NCI-H2171 (cell line): Measurements from ENCODE around the gene RAB11FIP3.
"Not testable (repeated sequence)": the region's sequence is repeated elsewhere in the genome, so short reads cannot be mapped to it uniquely, and the experiment has no call there.

Experiments
- DNase-seq: peaks from one replicate; lab custom pipeline; 2025; lab: John Stamatoyannopoulos, UW

RAB11FIP3 gene

DNA sequence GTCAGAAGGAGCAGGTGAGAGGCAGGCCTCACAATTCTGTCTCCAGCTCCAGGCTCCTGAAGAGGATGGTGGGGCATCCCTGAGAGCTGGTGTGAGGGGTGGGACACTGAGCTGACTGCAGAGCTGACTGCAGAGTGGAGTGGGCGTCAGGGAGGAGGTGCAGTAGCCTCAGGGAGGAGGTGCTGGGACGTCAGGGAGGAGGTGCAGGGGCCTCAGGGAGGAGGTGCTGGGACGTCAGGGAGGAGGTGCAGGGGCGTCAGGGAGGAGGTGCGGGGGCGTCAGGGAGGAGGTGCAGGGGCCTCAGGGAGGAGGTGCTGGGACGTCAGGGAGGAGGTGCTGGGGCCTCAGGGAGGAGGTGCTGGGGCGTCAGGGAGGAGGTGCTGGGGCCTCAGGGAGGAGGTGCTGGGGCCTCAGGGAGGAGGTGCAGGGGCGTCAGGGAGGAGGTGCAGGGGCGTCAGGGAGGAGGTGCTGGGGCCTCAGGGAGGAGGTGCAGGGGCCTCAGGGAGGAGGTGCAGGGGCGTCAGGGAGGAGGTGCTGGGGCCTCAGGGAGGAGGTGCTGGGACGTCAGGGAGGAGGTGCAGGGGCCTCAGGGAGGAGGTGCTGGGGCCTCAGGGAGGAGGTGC lies 41.9 kb downstream of the RAB11FIP3 start:
- not testable (repeated sequence) for DNase-seq

DNA sequence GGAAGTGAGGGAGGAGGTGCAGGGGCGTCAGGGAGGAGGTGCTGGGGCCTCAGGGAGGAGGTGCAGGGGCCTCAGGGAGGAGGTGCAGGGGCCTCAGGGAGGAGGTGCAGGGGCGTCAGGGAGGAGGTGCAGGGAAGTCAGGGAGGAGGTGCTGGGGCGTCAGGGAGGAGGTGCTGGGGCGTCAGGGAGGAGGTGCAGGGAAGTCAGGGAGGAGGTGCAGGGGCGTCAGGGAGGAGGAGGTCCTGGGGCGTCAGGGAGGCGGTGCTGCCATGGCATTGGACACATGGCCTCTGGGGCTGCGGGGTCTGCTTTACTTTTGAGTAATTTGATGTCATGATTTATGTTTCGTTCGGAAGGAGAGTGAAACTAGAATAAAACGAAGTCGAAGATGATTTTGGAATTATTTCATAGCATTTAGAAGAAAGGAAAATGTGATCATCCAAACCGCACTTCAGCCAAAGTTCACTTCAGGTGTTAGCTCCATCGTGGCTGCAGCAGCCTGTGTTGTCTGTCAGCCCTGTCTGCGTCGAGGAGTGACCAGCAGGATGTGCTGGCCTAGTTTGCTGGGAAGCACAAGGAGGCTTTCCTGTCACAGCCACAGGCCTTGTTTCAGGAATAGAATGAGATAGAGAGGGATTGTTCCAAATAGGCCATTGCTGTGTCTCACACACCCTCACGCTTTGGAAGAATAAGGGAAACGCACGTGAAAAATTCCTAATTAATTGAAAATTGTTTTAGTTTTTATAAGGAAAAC lies 42.8 kb downstream of the RAB11FIP3 start:
- DNase-seq = no peak

DNA sequence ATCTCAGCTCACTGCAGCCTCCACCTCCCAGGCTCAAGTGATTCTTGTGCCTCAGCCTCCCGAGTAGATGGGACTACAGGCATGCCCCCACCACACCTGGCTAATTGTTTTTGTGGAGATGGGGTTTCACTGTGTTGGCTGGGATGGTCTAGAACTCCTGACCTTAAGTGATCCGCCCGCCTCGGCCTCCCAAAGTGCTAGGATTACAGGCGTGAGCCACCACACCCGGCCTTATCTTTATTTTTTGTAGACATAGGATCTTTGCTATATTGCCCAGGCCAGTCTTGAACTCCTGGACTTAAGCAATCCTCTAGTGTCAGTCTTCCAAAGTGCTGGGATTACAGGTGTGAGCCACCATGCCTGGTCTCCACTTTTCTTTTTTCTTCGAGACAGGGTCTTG lies 44.0 kb downstream of the RAB11FIP3 start:
- DNase-seq = not testable (repeated sequence)

DNA sequence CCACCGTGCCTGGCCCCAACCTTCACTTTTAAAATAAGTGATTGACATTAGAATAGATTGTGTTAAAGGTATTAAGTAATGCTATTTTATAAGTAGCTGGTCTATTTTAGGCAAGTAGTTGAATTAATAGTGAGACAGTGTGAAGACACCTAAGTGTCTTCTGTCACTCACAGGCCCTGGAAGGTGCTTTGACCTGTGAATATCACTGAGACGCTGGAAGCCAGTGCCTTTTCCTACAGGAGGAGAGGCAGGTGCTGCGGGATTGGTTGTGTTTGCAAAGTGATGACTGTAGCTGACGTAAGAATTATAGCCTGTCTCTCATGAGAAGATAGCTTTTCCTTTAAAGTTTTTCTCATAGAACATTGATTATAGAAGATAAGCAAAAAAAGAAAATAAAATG lies 45.0 kb downstream of the RAB11FIP3 start:
- DNase-seq = no peak

DNA sequence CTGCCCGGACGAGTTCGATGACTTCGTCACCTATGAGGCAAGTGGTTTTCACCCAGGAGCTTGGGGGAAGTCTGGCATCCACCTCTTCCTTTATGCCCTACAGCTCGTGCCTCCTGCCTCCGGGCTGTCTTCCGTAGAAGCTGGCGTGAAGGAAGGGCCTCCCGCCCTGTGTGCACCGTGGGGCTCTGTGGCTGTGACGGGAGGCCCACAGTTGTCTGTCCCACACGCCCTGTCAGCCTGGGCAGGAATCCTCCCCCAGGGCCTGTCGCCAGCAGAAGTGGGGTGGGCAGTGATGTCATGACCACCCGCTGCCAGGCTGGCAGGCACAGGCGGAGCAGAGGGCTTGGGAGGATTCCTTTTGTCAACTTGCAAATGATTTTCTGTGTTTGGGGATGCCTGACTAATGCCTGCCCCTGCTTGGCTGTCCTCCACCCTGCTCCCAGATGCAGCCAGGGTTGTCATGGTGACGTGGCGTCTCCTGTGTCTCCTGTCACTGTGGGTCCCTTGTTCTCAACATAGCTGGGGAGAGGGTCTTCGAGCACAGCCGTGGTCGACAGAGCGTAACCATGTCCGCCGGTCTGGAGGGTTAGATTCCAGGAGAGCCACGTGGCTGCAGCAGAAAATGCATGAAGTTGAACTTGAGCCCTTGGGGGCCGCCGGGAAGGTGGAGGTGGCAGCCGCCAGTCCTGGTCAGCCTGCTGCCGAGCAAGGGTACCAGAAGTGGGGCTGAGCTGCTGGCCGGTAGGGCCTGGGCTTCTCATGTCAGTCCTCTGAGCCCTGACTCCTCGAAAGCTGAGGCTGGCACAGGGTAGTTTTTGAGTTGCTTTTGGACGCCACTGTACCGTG lies 46.1 kb downstream of the RAB11FIP3 start:
- no peak for DNase-seq

DNA sequence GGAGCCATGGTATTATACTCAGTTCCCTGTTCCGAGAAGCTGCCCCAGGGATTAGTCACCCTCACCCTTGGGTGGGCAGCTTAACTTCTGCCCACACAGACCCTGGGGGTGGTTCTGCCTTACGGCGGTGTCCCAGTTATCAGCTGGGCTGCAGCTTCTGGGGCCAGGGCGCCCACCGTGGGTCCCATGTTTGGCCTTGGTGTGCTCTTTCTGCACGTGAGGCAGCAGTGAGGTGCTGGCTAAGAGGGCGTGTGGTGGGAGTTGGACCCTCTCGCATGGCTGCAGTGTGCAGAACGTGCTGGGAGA lies 46.7 kb downstream of the RAB11FIP3 start:
- no peak for DNase-seq

DNA sequence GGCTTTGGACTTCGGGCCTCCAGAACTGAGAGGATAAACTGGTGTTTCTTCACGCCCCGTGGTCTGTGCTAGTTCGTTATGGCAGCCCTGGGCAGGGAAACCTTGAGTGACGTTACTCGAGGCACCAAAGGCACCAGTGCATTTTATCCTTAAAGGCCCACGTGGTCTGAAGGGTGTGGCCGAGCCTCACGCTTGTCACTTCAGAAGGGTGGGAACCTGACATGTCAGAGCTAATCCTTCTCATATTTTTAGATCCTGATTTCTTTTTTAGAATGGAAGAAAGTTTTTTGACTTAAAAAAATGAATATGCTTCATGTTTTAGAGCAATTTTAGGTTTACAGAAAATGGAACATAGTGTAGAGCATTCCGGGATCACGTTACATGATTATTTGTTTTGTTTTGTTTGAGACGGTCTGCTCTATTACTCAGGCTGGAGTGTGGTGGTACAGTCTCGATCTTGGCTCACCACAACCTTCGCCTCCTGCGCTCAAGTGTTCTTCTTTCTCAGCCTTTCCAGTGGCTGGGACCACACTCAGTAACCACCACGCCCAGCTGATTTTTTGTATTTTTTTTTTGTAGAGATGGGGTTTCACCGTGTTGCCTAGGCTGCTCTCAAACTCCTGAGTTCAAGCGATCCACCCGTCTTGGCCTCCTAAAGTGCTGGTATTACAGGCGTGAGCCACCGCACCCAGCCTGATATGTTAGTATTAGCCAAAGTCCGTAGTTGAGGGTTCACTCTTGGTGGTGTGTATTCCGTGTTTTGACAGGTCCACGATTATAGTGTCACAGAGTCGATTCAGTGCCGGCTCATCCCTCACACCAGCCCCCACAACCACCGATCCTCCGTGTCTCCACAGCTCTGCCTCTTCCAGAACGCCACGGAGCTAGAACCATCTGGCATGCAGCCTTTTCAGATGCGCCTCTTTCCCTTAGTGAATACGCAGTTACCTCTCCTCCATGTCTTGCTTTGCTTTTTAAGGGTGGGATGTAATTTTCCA lies 47.9 kb downstream of the RAB11FIP3 start:
- no peak for DNase-seq

DNA sequence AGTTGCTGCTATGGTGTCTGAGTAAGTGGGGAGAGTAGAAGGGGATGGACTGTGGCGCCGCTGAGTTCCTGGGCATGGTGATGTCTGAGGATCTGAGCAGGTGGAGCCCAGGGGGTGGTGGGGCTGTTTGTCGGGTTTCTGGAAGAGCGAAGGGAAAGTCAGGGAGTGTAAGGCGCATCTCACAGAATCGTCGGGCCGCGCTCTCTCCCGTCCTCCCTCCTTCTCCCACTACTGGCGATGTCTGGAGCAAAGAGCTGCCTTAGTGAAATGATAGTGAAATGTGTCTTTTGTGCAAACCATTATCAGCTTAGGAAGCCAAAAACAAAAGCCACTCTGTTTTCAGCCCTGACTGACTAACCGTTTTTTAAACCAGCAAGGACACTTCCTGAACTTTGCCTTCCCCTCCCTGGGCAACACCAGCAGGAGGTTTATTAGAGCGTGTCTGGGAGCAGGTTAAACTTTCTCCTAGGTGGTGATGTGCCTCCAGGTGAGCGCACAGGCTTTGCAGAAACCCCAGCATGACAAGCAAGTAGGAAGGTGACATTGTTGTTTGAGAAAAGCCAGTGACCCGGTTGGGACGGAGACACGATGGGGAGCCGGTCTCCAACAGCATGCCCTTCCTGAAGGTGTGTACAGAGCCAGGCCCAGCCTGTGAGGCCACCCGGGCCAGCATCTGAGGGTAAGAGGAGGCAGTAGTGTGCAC lies 49.1 kb downstream of the RAB11FIP3 start:
- no peak for DNase-seq

DNA sequence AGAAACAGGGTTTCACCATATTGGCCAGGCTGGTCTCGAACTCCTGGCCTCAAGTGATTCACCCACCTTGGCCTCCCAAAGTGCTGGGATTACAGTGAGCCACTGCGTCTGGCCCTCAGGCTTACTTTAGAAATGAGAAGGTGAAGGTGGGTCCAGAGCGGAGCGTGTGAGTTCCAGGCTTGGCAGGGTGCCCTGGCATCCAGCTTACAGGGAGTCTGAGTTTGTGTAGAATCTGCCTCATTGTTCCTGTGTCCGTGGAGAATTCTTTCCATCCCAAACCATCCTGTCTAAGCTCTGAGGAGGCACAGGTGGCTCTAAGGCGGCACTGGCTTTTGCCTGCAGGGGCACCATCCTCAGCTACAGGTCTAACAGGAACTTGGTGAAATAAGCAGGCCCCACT lies 50.6 kb downstream of the RAB11FIP3 start:
- DNase-seq = no peak

DNA sequence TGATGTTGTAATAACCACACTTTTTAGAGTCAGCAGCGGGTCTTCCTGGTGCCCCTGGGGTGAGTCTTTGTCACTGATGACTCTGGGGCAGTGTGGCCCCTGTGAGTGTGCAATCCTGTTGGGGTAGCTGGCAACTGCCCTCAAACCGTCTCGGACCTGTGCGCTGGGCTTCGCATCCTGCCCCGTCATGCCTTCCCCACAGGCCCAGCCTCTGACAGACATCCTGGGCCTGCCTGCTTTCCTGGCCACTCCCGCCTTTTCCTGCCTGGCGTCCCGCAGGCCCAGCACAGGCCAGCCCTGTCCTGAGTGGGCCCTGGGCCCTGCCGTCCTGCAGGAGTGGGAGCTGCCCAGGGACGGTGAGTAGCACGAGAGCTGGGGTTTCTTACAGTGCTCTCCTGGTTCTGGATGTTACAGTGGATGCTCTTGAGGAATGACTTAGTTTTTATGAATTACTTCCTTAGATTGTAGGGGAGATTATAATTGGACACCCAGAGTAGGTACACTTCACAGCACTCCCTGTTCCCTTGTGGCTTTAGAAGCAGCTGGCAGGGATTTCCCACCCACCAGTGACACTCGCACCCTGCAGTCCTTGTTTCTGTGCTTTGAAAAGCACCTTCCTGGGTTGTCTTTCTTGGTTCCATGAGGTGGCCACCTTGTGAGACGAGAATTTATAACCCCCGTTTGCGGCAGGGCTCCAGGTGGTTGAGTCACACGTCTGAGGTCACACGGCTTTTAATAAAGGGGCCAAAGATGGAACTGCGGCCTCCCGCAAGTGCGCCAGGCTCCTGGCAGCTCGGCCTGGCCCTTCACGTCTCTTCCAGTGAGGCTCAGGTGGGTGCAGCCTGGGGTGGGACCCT lies 52.1 kb downstream of the RAB11FIP3 start:
- DNase-seq = no peak

DNA sequence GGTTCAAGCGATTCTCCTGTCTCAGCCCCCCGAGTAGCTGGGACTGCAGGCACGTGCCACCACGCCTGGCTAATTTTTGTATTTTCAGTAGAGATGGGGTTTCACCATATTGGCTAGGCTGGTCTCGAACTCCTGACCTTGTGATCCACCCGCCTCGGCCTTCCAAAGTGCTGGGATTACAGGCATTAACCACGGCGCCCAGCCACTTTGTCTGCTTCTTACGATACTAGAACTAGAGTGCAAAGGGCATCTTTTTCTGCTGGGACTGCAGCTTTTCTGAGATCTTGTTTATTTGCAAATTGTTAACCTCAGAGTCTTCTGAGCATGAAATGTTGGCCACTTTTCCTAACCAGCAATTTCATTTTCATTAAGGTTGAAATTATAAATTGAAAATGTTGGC lies 52.8 kb downstream of the RAB11FIP3 start:
- not testable (repeated sequence) for DNase-seq

DNA sequence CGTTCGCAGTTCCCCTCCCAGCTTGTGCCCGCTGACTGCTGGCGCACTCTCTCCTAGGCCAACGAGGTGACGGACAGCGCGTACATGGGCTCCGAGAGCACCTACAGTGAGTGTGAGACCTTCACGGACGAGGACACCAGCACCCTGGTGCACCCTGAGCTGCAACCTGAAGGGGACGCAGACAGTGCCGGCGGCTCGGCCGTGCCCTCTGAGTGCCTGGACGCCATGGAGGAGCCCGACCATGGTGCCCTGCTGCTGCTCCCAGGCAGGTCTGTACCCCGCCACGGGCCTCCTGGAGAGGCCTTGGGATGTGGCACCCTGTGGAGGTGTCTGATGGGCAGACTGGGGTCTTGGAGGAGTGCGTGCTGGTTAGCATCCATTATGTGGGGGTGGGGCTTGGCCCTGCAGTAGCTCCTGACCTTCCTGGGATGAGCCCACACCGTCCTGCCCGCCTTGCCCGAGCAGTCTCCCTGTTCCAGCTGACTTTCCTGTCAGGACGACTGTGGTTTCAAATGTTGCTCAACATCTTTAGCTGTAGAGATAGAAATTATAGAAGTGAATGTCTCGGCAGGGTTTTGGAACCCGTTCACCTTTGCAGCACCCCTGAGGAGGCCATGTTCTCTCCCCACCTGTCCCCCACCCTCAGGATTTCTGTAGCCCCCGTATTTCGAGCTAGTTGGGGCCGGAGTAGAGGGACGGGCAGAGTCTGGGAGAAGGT lies 57.2 kb downstream of the RAB11FIP3 start:
- no peak for DNase-seq

DNA sequence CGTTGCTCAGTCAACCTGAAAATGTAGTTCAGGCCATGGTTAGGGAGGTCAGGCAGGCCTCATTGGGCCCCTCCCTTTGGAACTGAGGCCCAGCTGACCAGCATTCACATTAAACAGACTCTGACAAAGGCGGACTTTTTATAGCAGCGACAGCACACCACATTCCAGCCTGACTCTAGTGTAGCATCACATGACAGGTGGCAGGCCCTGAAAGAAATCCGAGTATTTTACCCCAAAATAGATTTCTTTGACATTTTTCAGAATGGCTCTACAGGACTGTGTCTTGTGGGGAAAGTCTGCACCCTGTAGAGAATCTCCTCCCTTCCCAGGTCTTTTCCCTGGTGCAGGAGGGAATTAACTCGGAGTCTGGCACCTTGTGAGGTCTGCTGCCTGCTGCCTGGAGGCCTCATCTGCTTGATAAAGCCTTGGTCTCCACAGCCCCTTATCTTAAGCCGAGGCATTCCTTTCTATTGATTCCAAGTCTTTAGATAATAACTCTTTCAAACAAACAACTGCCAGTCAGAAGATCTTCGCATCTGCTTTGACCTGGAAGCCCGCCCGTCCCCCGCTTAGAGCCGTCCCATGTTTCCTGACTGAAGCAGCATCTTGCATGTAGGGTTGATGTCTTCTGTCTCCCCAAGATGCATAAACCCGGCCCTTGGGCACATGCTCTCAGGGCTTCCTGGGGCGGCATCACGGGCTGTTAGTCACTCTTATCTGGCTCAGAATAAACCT lies 58.1 kb downstream of the RAB11FIP3 start:
- no peak for DNase-seq

DNA sequence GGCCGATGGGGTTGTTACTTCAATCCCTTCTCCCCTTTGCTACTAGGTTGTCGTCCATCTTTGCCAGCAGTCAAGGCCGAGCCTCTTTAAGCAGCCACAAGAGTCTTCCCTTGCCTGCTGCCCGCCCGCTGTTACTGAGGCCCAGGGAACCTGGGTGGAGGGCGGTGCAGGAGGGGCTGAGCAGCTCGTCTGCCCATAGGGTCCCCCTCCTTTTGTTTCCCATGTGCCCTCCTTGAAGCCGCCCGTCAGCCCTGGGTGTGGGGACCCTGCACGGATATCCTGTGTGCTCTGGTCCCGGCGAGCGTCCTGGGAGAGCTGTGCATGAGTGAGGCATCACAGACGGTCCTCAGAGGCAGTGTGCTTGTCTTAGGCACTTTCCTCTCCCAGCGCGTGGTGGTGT lies 64.2 kb downstream of the RAB11FIP3 start:
- DNase-seq = no peak

DNA sequence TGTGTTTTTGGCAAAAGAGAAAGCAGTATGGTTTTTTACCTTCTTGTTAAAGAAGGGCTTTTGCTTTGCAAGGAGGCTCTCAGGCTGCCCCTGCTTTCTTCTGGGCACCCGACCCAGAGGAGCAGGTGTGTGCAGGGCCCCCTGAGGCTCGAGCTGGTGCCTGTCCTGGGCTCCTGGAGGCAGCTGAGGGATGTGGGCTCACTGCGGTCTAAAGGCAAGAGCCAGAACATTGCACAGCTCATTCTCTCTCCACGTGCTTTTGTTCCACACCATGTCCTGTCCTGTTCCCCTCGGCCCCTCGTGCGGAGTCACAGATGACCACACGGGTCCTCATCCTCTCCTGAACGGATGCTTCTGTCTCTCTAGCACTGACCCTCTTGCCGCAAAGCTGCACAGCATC lies 65.3 kb downstream of the RAB11FIP3 start:
- no peak for DNase-seq

DNA sequence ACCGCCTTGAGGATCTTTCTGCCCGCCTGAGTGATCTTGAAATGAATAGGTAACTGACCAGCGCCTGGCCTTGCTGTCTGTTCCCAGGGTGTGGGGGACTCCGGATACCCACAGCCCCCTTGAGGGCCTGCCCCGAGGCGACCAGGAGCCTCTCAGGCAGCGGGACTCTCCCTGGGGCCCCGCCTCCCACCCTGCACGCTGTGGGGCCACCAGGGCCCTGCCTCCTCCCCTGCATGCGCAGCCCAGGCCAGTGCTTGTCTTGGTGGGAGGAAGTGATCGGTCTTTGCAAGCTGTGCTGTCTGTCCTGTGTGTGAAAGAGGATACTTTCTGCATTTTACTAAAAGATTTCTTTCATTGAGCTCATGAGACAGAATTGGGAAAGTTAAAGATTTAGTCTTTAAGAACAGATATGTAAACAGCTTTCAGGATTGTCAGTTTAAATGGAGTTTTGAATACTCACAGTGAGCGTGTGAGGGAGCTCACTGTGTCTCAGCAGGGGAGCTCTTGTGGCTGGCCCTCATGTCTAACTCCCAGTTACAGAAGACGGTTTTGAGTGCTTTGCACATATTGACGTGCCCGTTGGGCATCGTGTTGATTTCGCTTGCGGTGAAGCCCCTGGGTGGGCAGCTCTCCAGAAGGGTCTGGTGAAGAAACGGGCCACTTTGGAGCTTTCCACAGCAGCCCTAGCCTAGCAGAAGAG lies 65.9 kb downstream of the RAB11FIP3 start:
- DNase-seq = no peak

DNA sequence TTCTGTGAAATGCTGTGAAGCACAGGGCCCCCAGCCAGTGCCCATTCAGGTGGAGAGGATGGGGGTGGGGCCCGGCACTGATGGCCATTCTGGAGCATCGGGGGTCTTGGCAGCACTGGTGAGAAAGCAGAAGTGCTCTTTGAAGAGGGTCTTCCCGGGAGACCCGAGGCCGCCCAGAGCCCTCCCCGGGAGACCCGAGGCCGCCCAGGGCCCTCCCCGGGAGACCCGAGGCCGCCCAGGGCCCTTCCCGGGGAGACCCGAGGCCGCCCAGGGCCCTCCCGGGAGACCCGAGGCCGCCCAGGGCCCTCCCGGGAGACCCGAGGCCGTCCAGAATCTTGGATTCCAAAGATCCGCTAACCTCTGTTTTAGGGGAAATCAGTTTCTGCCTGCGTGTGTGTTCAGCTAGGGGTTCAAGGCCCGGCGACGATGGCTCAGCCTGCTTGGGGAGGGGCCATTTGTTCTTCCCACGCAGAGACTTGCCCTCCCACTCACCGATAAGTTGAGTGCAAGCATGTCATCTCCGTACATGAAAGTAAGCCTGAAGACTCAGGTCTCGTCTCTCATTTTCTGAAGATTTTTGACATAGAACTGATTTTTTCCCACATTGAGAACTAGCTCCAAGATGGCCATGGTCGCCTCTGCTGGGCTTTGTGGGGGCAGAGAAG lies 66.9 kb downstream of the RAB11FIP3 start:
- DNase-seq = no peak

DNA sequence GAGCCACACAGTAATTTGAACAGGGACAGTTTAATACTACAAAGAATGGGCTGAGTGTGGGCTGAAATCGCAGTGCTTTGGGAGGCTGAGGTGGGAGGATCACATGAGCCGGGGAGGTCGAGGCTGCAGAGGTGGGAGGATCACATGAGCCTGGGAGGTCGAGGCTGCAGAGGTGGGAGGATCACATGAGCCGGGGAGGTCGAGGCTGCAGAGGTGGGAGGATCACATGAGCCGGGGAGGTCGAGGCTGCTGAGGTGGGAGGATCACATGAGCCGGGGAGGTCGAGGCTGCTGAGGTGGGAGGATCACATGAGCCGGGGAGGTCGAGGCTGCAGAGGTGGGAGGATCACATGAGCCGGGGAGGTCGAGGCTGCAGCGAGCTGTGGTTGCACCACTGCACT lies 69.2 kb downstream of the RAB11FIP3 start:
- DNase-seq = not testable (repeated sequence)
